ENCODE results near the gene TICRR.

- no peak for TF ChIP-seq CTCF (IDR thresholded peaks at IDR 0.05 in 4 of 5, conservative IDR thresholded peaks at IDR 0.05 in 1 of 5)
- TF ChIP-seq POLR2A (IDR thresholded peaks at IDR 0.05): no peak
Observed at GRCh38 chr15:89566181-89566580, 9.1 kb upstream of the TICRR start.
